GM12878 (cell line): ENCODE results near the gene UCHL5. TPM values are rescaled to one million over a fixed set of nuclear protein-coding genes. Genes with fewer than 3 reads are reported as not detected.

Source experiments
- ATF7 ChIP-seq: fragments of 450-650 bp; IDR thresholded peaks from 2 replicates; pipeline ENCODE4 v1.6.1; 2016; ENCODE audit warnings: low read depth, mild to moderate bottlenecking
- HDGF ChIP-seq: fragments of 450-650 bp; IDR thresholded peaks from 2 replicates; pipeline ENCODE4 v1.6.1; 2016; ENCODE audit warnings: antibody characterized with exemption
- IKZF2 ChIP-seq, 2 experiments: fragments of 450-650 bp; IDR thresholded peaks; 2 replicates each; pipeline ENCODE4 v1.6.1; 2017; ENCODE audit warnings: mild to moderate bottlenecking in 2 of 2, moderate library complexity in 2 of 2
- IRF4 ChIP-seq: IDR thresholded peaks from 2 replicates; pipeline ENCODE4 v1.6.1; 2011; ENCODE audit warnings: low read depth, low read length
- MTA3 ChIP-seq: IDR thresholded peaks from 2 replicates; pipeline ENCODE4 v1.6.1; 2012; ENCODE audit warnings: low read length, inconsistent platforms, borderline replicate concordance
- RCOR1 ChIP-seq: conservative IDR thresholded peaks from 2 replicates; pipeline ENCODE4 v1.6.1; 2012; ENCODE audit warnings: low read depth, low read length, improper control_type of control experiment
- SMAD1 ChIP-seq: fragments of 450-650 bp; IDR thresholded peaks from 2 replicates; pipeline ENCODE4 v1.6.1; 2018; ENCODE audit warnings: mild to moderate bottlenecking, low read depth; ENCODE audit not compliant: partially characterized antibody
- SPI1 ChIP-seq: IDR thresholded peaks from 2 replicates; pipeline ENCODE4 v1.6.1; 2011; ENCODE audit warnings: low read depth, mild to moderate bottlenecking, low read length, moderate library complexity, borderline replicate concordance; ENCODE audit not compliant: insufficient read depth
- ZSCAN29 ChIP-seq: fragments of 450-650 bp; IDR thresholded peaks from 2 replicates; pipeline ENCODE4 v1.6.1; 2017; ENCODE audit warnings: mild to moderate bottlenecking, moderate library complexity
- polyA plus RNA-seq, 11 experiments: library from polyadenylated mRNA; depleted of rRNA in 4 of 11; unstranded in 6 of 11; stranded (reverse) in 5 of 11; fragments of >200 nt; fragmentation: Nextera tagmentation in 4 of 11; fragmentation: Illumina TruSeq in 1 of 11; extraction: Ambion mirVana in 4 of 11; extraction: Trizol in 1 of 11; gene quantifications; 1 replicate in 1 of 11; 2 replicates in 10 of 11; pipeline versions ENCODE4 v1.2.1 to v1.2.3, GENCODE V29; 2011 to 2016; ENCODE audit warnings: inconsistent platforms in 2 of 11, missing spikeins in 2 of 11, low read depth in 1 of 11
- total RNA-seq, 4 experiments: library from RNA; depleted of rRNA in 3 of 4; stranded (reverse); fragments of >200 nt in 3 of 4; fragmentation: Illumina TruSeq in 1 of 4; extraction: Trizol in 1 of 4; gene quantifications; 2 replicates each; pipeline versions ENCODE4 v1.2.1 to v1.2.3, GENCODE V29; 2013 to 2021
- TF ChIP-seq, protein P1 (sequence below): fragments of 450-650 bp; IDR thresholded peaks from 2 replicates; pipeline ENCODE4 v1.6.1; 2016; ENCODE audit warnings: mild to moderate bottlenecking, moderate library complexity, borderline replicate concordance
- TF ChIP-seq, protein P2 (sequence below): IDR thresholded peaks from 2 replicates; pipeline ENCODE4 v1.6.1; 2012; ENCODE audit warnings: low read length, inconsistent platforms

Gene UCHL5
- total and polyA plus RNA-seq, 10 of the 15 experiments (the other 5 are each of a cell fraction or from before 2014, with no cell fraction given), result 30.1 to 179 (median 60.1) TPM

DNA sequence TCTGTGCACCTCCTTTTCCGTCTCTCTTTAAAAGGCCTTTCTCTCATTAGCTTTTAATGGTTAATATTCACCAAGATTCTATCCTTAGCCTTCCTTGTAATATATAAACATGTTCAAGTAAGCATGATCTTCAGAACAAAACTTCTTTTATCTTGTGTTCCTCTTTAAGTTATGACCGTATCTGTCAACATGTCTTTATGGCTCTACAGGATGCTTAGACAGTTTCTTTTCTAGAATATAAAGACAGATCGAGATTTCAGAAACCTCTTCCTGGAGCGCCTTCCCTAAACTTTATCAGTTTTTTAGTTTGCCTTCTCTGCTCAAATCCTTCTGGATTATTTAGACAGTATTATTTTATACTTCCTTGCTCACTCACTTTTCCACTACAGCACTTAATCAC, 7.4 kb upstream of the UCHL5 start (continued):
- TF ChIP-seq, protein P1, sequence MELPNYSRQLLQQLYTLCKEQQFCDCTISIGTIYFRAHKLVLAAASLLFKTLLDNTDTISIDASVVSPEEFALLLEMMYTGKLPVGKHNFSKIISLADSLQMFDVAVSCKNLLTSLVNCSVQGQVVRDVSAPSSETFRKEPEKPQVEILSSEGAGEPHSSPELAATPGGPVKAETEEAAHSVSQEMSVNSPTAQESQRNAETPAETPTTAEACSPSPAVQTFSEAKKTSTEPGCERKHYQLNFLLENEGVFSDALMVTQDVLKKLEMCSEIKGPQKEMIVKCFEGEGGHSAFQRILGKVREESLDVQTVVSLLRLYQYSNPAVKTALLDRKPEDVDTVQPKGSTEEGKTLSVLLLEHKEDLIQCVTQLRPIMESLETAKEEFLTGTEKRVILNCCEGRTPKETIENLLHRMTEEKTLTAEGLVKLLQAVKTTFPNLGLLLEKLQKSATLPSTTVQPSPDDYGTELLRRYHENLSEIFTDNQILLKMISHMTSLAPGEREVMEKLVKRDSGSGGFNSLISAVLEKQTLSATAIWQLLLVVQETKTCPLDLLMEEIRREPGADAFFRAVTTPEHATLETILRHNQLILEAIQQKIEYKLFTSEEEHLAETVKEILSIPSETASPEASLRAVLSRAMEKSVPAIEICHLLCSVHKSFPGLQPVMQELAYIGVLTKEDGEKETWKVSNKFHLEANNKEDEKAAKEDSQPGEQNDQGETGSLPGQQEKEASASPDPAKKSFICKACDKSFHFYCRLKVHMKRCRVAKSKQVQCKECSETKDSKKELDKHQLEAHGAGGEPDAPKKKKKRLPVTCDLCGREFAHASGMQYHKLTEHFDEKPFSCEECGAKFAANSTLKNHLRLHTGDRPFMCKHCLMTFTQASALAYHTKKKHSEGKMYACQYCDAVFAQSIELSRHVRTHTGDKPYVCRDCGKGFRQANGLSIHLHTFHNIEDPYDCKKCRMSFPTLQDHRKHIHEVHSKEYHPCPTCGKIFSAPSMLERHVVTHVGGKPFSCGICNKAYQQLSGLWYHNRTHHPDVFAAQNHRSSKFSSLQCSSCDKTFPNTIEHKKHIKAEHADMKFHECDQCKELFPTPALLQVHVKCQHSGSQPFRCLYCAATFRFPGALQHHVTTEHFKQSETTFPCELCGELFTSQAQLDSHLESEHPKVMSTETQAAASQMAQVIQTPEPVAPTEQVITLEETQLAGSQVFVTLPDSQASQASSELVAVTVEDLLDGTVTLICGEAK, result peak; percentile 24; the same call in 1 of the 2 replicates
- TF ChIP-seq, protein P2, sequence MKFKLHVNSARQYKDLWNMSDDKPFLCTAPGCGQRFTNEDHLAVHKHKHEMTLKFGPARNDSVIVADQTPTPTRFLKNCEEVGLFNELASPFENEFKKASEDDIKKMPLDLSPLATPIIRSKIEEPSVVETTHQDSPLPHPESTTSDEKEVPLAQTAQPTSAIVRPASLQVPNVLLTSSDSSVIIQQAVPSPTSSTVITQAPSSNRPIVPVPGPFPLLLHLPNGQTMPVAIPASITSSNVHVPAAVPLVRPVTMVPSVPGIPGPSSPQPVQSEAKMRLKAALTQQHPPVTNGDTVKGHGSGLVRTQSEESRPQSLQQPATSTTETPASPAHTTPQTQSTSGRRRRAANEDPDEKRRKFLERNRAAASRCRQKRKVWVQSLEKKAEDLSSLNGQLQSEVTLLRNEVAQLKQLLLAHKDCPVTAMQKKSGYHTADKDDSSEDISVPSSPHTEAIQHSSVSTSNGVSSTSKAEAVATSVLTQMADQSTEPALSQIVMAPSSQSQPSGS, result peak; percentile 32; the same call in 1 of the 2 replicates
- TF ChIP-seq ZSCAN29 (no peak), RCOR1 (no peak), IRF4 (no peak), IKZF2 (IDR thresholded peaks at IDR 0.05) (no peak), ATF7 (no peak), SPI1 (no peak), MTA3 (0 out of 2 replicates have a peak, but pooled peaks have one; percentile 31), HDGF (no peak), SMAD1 (no peak)
